ENCODE data around the gene CUX1. TPM values are rescaled to one million over a fixed set of nuclear protein-coding genes. Genes with fewer than 3 reads are reported as not detected.
"Not testable (repeated sequence)": the region's sequence is repeated elsewhere in the genome, so short reads cannot be mapped to it uniquely, and the experiment has no call there.

The CUX1 gene
- total RNA-seq, 4 donors from 2014 or later: 64.1 to 142 (median 111) TPM

DNA sequence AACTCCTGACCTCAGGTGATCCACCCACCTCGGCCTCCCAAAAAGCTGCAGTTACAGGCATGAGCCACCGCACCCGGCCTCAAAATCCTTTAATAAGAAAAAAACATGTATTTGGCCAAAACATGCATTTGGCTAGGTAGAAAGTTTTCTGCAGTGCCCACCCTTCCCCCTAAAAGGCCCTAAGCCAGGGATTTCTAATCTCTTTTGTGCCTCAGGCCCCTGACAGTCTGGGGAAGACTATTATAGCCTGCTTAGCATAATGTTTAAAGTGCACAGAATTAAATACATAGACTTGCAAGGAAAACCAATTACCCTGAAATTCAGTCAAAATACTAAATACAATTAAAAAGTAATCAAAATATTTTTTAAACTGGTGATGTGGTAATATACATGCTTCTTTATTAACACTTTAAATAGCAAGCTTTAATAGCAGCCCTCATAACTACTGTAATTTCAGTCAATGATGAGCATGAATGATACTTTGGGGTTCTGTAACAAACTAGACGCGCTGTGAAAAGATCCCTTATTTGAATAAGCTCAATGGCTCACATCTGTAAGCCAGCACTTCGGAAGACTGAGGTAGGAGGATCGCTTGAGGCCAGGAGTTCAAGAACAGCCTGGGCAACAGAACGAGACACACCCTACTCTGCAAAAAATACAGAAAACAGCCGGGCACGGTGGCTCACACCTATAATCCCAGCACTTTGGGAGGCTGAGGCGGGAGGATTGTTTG lies 508.9 kb downstream of the CUX1 start:
- Histone ChIP-seq H3K36me3 (no peaks in the 10 kb centered on the region), H3K4me3 (no peak overlapping the region), H3K9me3 (no peaks in the 10 kb centered on the region), H3K27ac (no peak overlapping the region), H3K4me1 (peaks cover 0 to 5% (median 0%) of the 10 kb centered on the region in 4 donors), H3K27me3 (no peaks in the 10 kb centered on the region)
- no peak for DNase-seq
- TF ChIP-seq, protein P1, sequence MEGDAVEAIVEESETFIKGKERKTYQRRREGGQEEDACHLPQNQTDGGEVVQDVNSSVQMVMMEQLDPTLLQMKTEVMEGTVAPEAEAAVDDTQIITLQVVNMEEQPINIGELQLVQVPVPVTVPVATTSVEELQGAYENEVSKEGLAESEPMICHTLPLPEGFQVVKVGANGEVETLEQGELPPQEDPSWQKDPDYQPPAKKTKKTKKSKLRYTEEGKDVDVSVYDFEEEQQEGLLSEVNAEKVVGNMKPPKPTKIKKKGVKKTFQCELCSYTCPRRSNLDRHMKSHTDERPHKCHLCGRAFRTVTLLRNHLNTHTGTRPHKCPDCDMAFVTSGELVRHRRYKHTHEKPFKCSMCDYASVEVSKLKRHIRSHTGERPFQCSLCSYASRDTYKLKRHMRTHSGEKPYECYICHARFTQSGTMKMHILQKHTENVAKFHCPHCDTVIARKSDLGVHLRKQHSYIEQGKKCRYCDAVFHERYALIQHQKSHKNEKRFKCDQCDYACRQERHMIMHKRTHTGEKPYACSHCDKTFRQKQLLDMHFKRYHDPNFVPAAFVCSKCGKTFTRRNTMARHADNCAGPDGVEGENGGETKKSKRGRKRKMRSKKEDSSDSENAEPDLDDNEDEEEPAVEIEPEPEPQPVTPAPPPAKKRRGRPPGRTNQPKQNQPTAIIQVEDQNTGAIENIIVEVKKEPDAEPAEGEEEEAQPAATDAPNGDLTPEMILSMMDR (IDR thresholded peaks at IDR 0.05): no peak
- no peak for TF ChIP-seq POLR2A (IDR thresholded peaks at IDR 0.05)

GRCh38 chr7:102327183-102327582 lies 509.8 kb downstream of the CUX1 start:
- H3K27me3 ChIP-seq, H3K4me3 ChIP-seq, H3K9me3 ChIP-seq, H3K36me3 ChIP-seq, H3K27ac ChIP-seq, DNase-seq, H3K4me1 ChIP-seq: not testable (repeated sequence)

- H3K36me3 ChIP-seq, DNase-seq, H3K27ac ChIP-seq, H3K27me3 ChIP-seq, H3K9me3 ChIP-seq, H3K4me3 ChIP-seq, H3K4me1 ChIP-seq: not testable (repeated sequence)
Measured at GRCh38 chr7:102328863-102329262, 511.4 kb downstream of the CUX1 start.

- not testable (repeated sequence) for H3K4me1 ChIP-seq, H3K9me3 ChIP-seq, H3K27ac ChIP-seq, H3K36me3 ChIP-seq, H3K27me3 ChIP-seq, DNase-seq, H3K4me3 ChIP-seq
Measured at GRCh38 chr7:102329366-102329765, 511.9 kb downstream of the CUX1 start.

- not testable (repeated sequence) for H3K4me1 ChIP-seq, H3K27me3 ChIP-seq, DNase-seq, H3K27ac ChIP-seq, H3K36me3 ChIP-seq, H3K4me3 ChIP-seq, H3K9me3 ChIP-seq
Measured at GRCh38 chr7:102330666-102331460, 513.4 kb downstream of the CUX1 start.

Small RNA genes lying within 50 kb of the gene (small RNA-seq; reads per million reads assigned to genes)
- gene AC005086.2 (0 reads per million in 2 donors), gene AC005086.3 (0 reads per million in 2 donors), gene AC005086.4 (0 reads per million in 2 donors), gene AC005088.1 (0 reads per million in 2 donors), gene MIR4285 (0 reads per million in 2 donors), gene RF00554 (0 reads per million in 2 donors)

Other genes with a start within 250 kb of the CUX1 start
- not detected for gene MYL10, start 188.3 kb upstream of the CUX1 start, total RNA-seq